CD4-positive, alpha-beta T cell treated with Interleukin-2 at 100 ng/mL for 4 hours (primary cell): ENCODE measurements around the gene ZNF157.
"Not testable (repeated sequence)": the region's sequence is repeated elsewhere in the genome, so short reads cannot be mapped to it uniquely, and the experiment has no call there.

Source experiments
- DNase-seq: peaks from one replicate; pipeline ENCODE4 v3.0.0-alpha.2; 2020; ENCODE audit warnings: low spot score

The ZNF157 gene

GRCh38 chrX:47370278-47370677 is at the start of gene ZNF157:
Gene ZNF157, plus strand, starts transcription at chrX:47370578. Its CDS starts 91 bp downstream, at chrX:47370669.
- no peak for DNase-seq

DNA sequence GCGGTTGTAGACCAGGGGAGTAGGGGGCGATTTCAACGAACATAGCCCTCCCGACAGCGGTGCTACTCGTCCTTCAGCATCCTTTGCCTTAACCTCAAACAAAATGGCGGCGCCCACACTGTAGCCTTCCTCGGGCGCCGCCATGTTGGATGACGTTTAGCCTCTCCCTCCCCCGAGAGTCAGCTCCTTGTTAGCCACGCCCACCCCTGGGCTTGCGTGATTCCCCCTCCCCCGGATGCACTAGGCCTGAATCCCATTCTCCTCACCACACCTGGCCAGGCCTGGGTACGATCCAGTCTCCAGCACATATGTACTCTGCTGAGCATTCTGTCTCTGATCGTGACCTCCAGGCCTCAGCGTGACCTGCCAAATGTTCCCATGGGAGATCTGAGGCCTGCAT is 49.0 kb upstream of the ZNF157 start:
- no peak for DNase-seq

DNA sequence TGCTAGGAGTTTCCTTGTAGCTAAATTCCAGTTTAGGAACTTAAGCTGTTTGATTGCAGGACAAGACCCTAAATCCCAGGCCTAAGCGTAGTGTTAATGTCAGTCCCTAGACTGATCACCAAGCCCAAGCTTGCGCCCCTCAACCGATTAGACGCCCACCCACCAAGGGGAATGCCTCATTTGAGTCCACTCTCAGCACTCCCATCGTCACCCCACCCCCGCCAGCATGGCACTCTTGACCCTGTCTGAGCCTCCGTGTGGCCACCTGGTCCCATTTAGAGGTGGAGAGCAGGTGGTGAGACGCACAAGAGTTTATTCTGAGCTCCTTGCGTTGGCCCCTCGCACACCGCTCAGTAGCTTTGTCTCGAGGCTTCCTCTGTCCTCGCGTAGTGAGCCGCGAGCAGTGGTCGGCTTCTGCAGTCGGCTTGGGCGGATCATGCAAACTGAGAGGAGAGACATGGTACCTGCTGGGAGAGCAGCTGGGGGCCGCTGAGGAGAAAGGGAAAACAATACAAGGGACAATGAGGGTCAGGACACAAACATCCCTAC is 48.5 kb upstream of the ZNF157 start:
- no peak for DNase-seq

DNA sequence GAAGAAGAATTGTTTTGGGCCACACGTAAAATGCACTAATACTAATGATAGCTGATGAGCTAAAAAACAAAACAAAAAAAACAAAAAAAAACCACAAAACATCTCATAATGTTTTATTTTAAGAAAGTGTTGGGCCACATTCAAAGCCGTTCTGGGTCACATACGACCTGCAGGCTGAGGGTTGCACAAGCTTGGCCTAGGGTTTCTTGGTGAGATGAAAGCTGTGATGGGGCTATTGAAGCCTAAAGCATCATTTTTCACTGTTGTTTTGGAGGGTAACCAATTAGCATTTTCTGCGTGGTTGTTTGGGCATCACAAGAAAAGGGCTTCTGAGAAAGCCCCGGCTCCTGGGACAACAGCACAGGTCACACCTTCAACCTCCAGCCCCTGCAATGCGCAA is 42.5 kb upstream of the ZNF157 start:
- DNase-seq, result no peak

DNA sequence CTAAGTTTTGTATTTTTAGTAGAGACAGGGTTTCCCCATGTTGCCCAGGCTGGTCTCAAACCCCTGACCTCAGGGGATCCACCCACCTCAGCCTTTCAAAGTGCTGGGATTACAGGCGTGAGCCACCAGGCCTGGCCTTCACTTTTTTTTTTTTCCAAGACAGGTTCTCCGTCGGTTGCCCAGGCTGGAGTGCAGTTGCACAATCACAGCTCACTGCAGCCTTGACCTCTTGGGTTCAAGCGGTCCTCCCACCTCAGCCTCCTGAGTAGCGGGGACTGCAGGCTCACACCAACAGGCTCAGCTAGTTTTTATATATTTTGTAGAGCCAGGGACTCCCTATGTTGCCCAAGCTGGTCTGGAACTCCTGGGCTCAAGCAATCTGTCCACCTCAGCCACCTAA is 37.6 kb upstream of the ZNF157 start:
- not testable (repeated sequence) for DNase-seq

DNA sequence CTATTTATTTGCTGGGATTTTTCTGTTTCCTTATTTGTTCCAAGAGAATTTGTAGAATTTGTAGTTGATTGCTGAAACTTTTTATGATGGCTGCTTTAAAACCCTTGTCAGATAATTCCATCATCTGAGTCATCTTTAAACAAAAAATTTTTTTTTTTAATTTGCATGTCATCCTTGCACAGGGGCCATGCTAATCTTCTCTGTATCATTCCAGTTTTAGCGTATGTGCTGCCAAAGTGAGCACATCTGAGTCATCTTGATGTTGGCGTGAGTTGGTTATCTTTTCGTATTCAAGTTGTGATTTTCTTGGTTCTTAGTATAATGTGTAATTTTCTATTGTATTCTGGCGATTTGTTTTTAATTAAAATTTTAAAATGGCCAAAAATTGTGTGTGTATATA is 18.7 kb upstream of the ZNF157 start:
- no peak for DNase-seq

DNA sequence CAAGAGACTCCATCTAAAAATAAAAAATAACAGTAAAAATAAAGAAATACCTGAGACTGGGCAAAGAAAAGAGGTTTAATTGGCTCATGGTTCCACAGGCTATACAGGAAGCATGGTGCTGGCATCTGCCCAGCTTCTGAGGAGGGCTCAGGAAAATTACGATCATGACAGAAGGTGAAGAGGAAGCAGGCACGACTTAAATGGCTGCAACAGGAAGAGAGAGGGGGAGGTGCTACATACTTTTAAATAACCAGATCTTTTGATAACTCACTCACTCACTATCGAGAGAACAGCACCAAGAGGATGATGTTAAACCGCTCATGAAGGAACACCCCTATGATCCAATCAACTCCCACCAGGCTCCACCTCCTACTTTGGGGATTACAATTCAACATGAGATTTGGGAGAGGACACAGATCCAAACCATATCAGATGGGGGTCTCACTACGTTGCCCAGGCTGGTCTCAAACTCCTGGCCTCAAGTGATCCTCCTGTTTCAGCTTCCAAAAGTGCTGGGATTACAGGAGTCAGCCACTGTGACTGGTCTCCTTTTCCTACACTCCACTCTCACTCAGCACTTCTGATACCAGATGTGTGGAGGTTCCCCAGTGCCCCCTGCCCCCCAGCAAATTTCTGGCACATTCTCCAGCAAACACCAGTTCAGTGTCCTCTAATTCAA is 11.9 kb upstream of the ZNF157 start:
- peak; percentile 31 for DNase-seq

DNA sequence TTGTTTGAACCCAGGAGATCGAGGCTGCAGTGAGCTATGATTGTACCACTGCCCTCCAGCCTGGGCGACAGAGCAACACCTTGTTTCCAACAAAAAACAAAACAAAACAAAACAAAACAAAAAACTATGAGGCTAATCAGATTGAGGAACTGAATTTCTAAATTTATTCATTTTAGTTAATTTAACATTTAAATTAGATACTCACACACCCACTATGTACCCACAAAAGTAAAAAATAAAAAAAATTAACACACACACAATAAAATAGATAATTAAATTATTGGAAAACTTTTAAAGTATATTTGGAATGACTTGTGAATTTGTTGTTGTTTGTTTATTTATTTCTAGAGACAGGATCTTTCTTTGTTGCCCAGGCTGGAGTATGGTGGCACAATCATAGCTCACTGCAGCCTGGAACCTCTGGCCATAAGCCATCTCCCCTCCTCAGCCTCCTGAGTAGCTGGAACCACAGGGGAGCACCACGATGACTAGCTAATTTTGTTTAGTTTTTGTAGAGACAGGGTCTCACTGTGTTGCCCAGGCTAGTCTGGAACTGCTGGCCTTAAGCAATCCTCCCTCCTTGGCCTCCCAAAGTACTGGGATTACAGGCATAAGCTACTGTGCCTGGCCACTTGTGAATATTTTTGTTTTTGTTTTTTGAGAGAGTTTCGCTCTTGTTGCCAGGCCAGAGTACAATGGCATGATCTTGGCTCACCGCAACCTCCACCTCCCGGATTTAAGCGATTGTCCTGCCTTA is 9.8 kb upstream of the ZNF157 start:
- DNase-seq, result no peak

DNA sequence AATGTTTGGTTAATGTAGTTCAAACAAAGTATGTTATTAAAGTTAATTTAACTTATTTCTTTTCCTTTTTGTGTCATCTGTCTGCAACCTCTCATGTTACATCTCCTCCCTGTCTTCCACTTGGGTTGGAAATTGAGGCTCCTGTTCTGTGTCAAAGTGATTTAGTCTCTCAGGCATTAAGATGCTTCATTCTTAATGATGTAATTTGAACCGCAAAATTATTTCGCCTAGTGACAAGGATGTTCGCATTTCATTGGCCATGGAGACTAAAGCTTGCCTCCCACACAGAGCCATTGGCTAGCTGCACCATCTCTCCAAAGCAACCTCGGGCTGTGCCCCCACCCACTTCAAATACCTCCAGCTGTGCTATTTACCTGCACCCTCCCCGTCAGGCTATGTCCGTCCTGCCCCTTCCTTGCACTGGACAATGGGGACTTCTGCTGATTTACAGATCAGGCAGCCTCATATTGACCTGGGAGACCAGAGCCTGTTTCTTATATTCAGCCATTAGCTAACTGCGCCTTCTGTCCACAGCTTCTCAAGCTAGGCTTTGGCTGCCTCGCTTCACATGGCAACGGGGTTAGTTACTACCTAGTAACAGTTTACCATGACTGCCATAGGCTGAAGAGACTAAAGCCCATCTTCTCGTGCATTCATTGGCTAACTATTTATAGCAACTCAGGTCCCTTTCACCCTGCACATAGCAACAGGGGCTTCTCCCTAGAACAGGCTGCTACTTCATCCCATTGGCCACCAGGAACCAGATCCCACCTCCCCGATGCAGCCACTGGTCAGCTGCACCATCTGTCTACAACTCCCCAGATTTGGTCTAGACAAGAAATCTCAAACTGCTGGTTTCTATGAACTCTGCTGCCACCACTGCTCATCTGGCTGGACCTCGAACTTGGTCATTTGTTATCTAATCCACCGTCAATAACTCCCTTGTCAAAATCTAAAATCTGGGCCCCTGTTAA is 8.6 kb upstream of the ZNF157 start:
- DNase-seq, result peak; percentile 63

DNA sequence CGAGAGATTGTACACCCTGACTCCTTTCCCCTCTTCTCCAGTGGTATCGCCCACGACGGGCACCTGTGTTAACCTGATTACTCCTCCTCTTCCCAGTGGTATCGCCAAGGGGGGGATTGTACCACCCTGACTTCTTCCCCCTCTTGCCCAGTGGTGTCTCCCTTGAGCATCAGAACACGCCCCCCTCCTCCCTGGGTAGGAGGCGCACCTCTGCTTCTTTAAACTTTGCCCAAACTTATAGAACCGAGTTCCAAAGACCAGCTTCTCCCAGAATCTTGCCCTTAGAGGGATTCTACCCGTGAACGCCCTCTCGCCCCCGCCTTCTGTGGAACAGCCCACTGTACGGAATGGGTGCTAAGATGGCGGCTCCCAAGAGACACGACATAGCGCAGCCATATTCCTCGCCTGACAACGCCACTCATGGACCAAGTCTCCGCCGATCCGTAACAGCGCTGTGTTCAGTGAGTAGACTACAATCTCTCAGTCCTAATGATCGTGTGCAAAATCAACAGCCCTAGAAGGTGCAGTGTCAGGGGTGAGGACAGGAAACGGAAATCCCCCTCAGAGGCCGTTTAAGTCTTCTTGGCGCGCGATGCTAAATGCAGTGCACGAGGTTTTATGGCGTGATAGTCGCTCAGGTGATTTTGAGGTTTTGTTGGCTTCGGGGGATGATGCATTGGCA is 4.2 kb upstream of the ZNF157 start:
- DNase-seq, result peak; percentile 77

- DNase-seq, result no peak
Observed at GRCh38 chrX:47373198-47373597, 2.8 kb downstream of the ZNF157 start.

DNA sequence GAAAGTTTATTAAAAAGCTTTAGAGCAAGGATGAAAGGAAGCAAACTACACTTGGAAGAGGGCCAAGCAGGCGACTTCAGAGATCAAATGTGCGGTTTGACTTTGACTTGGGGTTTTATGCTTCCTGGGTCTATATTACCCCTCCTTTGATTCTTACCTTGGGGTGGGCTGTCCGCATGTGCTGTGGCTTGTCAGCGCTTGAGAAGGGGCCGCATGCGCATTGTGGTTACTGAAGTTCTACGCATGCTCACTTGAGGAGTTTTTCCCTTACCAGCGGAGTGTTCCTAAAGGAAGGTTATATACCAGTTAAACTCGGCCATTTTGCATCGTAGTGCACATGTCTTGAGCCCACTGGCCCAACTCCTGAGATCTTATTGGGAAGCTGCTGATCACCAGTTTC is 9.9 kb downstream of the ZNF157 start:
- peak; percentile 79 for DNase-seq

DNA sequence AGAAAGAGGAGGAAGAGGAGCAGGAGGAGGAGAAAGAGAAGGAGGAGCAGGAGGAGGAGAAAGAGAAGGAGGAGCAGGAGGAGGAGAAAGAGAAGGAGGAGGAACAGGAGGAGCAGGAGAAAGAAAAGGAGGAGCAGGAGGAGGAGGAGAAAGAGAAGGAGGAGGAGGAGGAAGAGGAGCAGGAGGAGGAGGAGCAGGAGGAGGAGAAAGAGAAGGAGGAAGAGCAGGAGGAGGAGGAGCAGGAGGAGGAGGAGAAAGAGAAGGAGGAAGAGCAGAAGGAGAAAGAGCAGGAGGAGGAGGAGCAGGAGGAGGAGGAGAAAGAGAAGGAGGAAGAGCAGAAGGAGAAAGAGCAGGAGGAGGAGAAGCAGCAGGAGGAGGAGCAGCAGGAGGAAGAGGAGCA is 10.5 kb downstream of the ZNF157 start:
- DNase-seq, result not testable (repeated sequence)

GRCh38 chrX:47384502-47384901 is 14.1 kb downstream of the ZNF157 start:
- peak; percentile 82 for DNase-seq

DNA sequence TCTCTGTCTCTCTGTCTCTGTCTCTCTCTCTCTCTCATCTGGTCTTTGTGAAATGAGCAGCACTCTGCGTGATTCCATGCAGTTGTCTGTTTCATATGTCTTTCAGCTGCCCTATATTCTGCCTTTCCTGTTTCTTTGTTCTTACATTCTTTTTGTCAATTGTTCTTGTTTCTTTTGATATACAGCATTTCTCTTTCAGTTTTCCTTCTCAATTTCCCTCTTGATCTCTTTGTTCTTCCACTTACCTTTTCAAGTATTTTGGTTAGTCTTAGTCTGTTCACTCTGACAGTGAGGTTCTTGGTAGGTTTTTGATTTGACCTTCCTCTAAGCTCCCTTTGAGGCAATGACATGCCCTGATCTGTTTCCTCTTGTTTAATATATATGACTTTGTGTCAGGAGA is 20.4 kb downstream of the ZNF157 start:
- no peak for DNase-seq

DNA sequence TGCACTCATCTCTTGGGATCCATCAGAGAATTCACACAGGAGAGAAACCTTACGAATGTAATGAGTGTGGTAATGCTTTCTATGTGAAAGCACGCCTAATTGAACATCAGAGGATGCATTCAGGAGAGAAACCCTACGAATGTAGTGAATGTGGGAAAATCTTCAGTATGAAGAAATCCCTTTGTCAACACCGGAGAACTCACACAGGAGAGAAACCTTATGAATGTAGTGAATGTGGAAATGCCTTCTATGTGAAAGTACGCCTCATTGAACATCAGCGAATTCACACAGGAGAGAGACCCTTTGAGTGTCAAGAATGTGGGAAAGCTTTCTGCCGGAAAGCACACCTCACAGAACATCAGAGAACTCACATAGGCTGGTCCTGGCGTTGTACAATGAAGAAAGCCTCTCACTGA is 42.8 kb downstream of the ZNF157 start:
- no peak for DNase-seq

DNA sequence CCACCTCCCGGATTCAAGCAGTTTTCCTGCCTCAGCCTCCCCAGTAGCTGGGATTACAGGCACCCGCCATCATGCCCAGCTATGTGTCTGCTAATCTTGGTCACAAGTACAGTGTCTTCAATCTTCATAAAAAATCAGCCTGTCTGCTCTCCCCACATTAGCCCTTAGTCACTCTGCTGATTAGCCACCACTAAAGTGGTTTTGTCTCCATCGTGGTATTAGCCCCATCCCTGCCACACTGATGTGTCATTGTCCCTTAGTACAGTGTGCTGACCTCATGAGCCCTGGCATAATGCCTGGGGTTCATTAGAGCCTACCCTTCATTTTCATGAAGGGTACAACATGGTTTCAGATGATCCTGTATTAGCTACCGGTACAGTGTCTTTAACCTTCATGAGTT is 49.9 kb downstream of the ZNF157 start:
- no peak for DNase-seq

- DNase-seq, result no peak
Observed at GRCh38 chrX:47420962-47421361, 50.6 kb downstream of the ZNF157 start.

- DNase-seq, result no peak
Observed at GRCh38 chrX:47422444-47422843, 52.1 kb downstream of the ZNF157 start.

DNA sequence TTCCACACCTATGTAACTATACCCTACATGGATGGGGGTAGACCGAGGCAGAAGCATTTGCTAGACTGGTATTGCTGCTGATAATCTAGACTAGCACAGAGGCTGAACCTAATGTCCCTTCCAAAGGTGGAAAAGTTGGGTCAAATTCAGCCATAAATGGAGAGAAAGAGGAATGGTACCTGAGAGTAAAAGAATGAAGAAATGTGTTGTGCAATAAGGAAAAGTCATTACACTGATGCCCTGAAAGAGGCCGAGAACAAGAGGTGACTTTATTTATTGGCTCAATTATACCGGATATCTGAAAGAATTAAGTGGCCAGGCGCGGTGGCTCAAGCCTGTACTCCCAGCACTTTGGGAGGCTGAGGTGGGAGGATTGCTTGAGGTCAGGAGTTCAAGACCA is 60.5 kb downstream of the ZNF157 start:
- no peak for DNase-seq

DNA sequence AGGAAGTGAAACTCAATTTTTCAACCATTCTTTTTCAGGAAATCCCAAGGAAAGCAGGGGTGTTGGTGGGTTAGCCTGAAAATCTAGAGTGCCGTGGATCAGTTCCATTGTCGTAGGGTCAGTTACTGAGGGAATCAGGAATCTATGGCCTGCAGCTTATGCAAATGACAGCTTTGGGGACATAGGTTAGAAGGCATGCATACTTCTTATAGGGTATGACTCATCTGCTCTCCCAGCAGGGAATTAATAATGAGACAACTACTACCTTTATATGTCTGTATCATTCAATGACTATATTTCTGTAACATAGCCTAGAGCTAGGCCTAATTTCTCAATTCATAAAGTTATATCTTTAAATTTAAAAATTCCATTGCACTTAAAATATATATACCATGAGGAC is 76.1 kb downstream of the ZNF157 start:
- DNase-seq, result no peak

- no peak for DNase-seq
Observed at GRCh38 chrX:47446971-47447370, 76.6 kb downstream of the ZNF157 start.
